Stomach (tissue), 9 donors: ENCODE results near the gene KCNH8. TPM values are rescaled to one million over a fixed set of nuclear protein-coding genes. Genes with fewer than 3 reads are reported as not detected.
A peak's percentile ranks its signal among the peaks of the same experiment; 100 is the strongest.

Experiments used
- DNase-seq, 2 donors: peaks; one replicate each; pipeline versions ENCODE4 v3.0.0 to v3.0.0-alpha.2; 2013 to 2019
- H3K27ac ChIP-seq, 5 donors: fragments of 200-600 bp in 4 of 5; sonication (generic) in 4 of 5; one replicate each; pipeline ENCODE4 v1.5.1; 2013 to 2019; ENCODE audit warnings: mild to moderate bottlenecking in 1 of 5, moderate library complexity in 1 of 5
- H3K27me3 ChIP-seq, 3 donors: fragments of 200-600 bp; sonication (generic); one replicate each; pipeline ENCODE4 v1.5.1; 2017 to 2019; ENCODE audit warnings: mixed run types in 1 of 3
- H3K36me3 ChIP-seq, 4 donors: fragments of 200-600 bp; sonication (generic); 1 replicate in 3 of 4; 2 replicates in 1 of 4; pipeline ENCODE4 v1.5.1; 2016 to 2019
- H3K4me1 ChIP-seq, 4 donors: fragments of 200-600 bp; sonication (generic); one replicate each; pipeline ENCODE4 v1.5.1; 2016 to 2019
- H3K4me3 ChIP-seq, 4 donors: fragments of 200-600 bp; sonication (generic) in 3 of 4; one replicate each; pipeline ENCODE4 v1.5.1; 2016 to 2019; ENCODE audit warnings: mild to moderate bottlenecking in 1 of 4
- H3K9me3 ChIP-seq, 4 donors: fragments of 200-600 bp; sonication (generic); one replicate each; pipeline ENCODE4 v1.5.1; 2016 to 2019
- CTCF ChIP-seq, 7 experiments: fragments of 450-650 bp in 4 of 7; fragments of 200-600 bp in 3 of 7; sonication (generic) in 3 of 7; IDR thresholded peaks; one replicate each; pipeline ENCODE4 v1.5.1; 2016 to 2019; ENCODE audit warnings: antibody characterized with exemption in 7 of 7, control low read depth in 2 of 7, mild to moderate bottlenecking in 1 of 7
- EP300 ChIP-seq: sonication (generic); formaldehyde crosslinking; IDR thresholded peaks from one replicate; pipeline ENCODE4 v1.6.1; 2017; ENCODE audit warnings: antibody characterized with exemption
- POLR2A ChIP-seq, 4 donors: fragments of 450-650 bp; IDR thresholded peaks; one replicate each; pipeline ENCODE4 v1.6.1; 2016; ENCODE audit warnings: antibody characterized with exemption in 4 of 4, control low read depth in 2 of 4, mild to moderate bottlenecking in 1 of 4, moderate library complexity in 1 of 4
- POLR2AphosphoS5 ChIP-seq, 3 donors: sonication (generic); formaldehyde crosslinking; IDR thresholded peaks; one replicate each; pipeline ENCODE4 v1.6.1; 2016; ENCODE audit warnings: antibody characterized with exemption in 3 of 3
- WGBS, 5 donors: extraction: QIAGEN DNeasy Blood & Tissue Kit in 3 of 5; methylation state at CpG; one replicate each; pipeline versions ENCODE4 v1.1.5 to v1.1.7; 2013 to 2018; 5-methylcytosine and 5-hydroxymethylcytosine counted together
- intact Hi-C: fragments of 100-400 bp; cut with DNase I; formaldehyde crosslinking; loops from one replicate; pipeline ENCODE4 v1.15.1; 2023; ENCODE audit warnings: low total_unique reads
- polyA plus RNA-seq, 3 donors: library from polyadenylated mRNA; stranded (reverse); fragments of 200-250 nt; gene quantifications; one replicate each; pipeline ENCODE4 v1.2.3, GENCODE V29; 2013
- total RNA-seq, 5 donors: library from RNA; depleted of rRNA; stranded (reverse); fragments of >200 nt; gene quantifications; one replicate each; pipeline versions ENCODE4 v1.1.0 to v1.2.3, GENCODE V29; 2014 to 2016
- donor health status: healthy with polysubstance abuse.
- donor health status: Bipolar disorder and iron deficiency.
- donor health status: healthy.

The KCNH8 gene
- total and polyA plus RNA-seq, 8 donors = 0.29 to 5.3 (median 0.89) TPM; not detected in 1

GRCh38 chr3:19455546-19455945 is 307.2 kb downstream of the KCNH8 start:
- H3K27me3 ChIP-seq = no peaks in the 10 kb centered on the region
- WGBS, 5 donors = 81 to 92% (median 89%) methylated on average over 4 of the region's 4 CpGs
- no peaks in the 10 kb centered on the region for H3K36me3 ChIP-seq
- no peak for DNase-seq
- H3K9me3 ChIP-seq = no peaks in the 10 kb centered on the region
- no peak overlapping the region for H3K4me3 ChIP-seq
- intact Hi-C loops = no loop called here
- no peaks in the 10 kb centered on the region for H3K4me1 ChIP-seq
- no peak overlapping the region for H3K27ac ChIP-seq
- no peak for TF ChIP-seq EP300
- TF ChIP-seq POLR2A (IDR thresholded peaks at IDR 0.05) = no peak

- no peaks in the 10 kb centered on the region for H3K27me3 ChIP-seq
- no peak overlapping the region for H3K27ac ChIP-seq
- H3K4me1 ChIP-seq = no peaks in the 10 kb centered on the region
- DNase-seq = no peak
- 57 to 64% (median 61%) methylated on average over 3 of the region's 3 CpGs for WGBS, 5 donors
- no peaks in the 10 kb centered on the region for H3K9me3 ChIP-seq
- no peak for TF ChIP-seq POLR2A (IDR thresholded peaks at IDR 0.05)
- TF ChIP-seq EP300 = no peak
- no peaks in the 10 kb centered on the region for H3K36me3 ChIP-seq
- no peak overlapping the region for H3K4me3 ChIP-seq
- intact Hi-C loops = no loop called here
Observed at GRCh38 chr3:19456738-19457137, 308.4 kb downstream of the KCNH8 start.

GRCh38 chr3:19457449-19457848 is 309.1 kb downstream of the KCNH8 start:
- Histone ChIP-seq H3K4me3 (no peak overlapping the region), H3K36me3 (no peaks in the 10 kb centered on the region), H3K4me1 (no peaks in the 10 kb centered on the region), H3K27ac (no peak overlapping the region), H3K27me3 (no peaks in the 10 kb centered on the region), H3K9me3 (no peaks in the 10 kb centered on the region)
- TF ChIP-seq POLR2A (IDR thresholded peaks at IDR 0.05) = no peak
- no peak for TF ChIP-seq POLR2AphosphoS5 (IDR thresholded peaks at IDR 0.05)
- no peak for TF ChIP-seq EP300
- TF ChIP-seq CTCF (IDR thresholded peaks at IDR 0.05) = no peak
- peak in 1 of 2 donors; percentile 2 for DNase-seq
- 77 to 87% (median 82%) methylated on average over 3 of the region's 3 CpGs for WGBS, 5 donors
- intact Hi-C loops = no loop called here

- no peak overlapping the region for H3K4me3 ChIP-seq
Observed at GRCh38 chr3:19467761-19468160, 319.5 kb downstream of the KCNH8 start.

GRCh38 chr3:19471138-19471537 is 322.8 kb downstream of the KCNH8 start:
- Histone ChIP-seq H3K4me3 (no peak overlapping the region), H3K27me3 (no peaks in the 10 kb centered on the region), H3K36me3 (no peaks in the 10 kb centered on the region), H3K4me1 (no peaks in the 10 kb centered on the region), H3K9me3 (no peaks in the 10 kb centered on the region), H3K27ac (no peak overlapping the region)
- DNase-seq = no peak
- TF ChIP-seq POLR2A (IDR thresholded peaks at IDR 0.05) (no peak), CTCF (IDR thresholded peaks at IDR 0.05) (no peak), EP300 (no peak), POLR2AphosphoS5 (IDR thresholded peaks at IDR 0.05) (no peak)
- 73 to 87% (median 77%) methylated on average over 4 of the region's 4 CpGs for WGBS, 5 donors
- intact Hi-C loops = no loop called here

More at GRCh38 chr3:19467761-19468160, 319.5 kb downstream of the KCNH8 start:
- no peaks in the 10 kb centered on the region for H3K4me1 ChIP-seq
- no peaks in the 10 kb centered on the region for H3K9me3 ChIP-seq
- no peaks in the 10 kb centered on the region for H3K27me3 ChIP-seq
- no peaks in the 10 kb centered on the region for H3K36me3 ChIP-seq
- DNase-seq = no peak
- no peak for TF ChIP-seq CTCF (IDR thresholded peaks at IDR 0.05)
- TF ChIP-seq POLR2A (IDR thresholded peaks at IDR 0.05) = no peak
- no peak for TF ChIP-seq POLR2AphosphoS5 (IDR thresholded peaks at IDR 0.05)
- no peak for TF ChIP-seq EP300
- H3K27ac ChIP-seq = no peak overlapping the region
- intact Hi-C loops = no loop called here
